Measurements from ENCODE around the gene PLEKHF1.
"Not testable (repeated sequence)": the region's sequence is repeated elsewhere in the genome, so short reads cannot be mapped to it uniquely, and the experiment has no call there.

Gene PLEKHF1

DNA sequence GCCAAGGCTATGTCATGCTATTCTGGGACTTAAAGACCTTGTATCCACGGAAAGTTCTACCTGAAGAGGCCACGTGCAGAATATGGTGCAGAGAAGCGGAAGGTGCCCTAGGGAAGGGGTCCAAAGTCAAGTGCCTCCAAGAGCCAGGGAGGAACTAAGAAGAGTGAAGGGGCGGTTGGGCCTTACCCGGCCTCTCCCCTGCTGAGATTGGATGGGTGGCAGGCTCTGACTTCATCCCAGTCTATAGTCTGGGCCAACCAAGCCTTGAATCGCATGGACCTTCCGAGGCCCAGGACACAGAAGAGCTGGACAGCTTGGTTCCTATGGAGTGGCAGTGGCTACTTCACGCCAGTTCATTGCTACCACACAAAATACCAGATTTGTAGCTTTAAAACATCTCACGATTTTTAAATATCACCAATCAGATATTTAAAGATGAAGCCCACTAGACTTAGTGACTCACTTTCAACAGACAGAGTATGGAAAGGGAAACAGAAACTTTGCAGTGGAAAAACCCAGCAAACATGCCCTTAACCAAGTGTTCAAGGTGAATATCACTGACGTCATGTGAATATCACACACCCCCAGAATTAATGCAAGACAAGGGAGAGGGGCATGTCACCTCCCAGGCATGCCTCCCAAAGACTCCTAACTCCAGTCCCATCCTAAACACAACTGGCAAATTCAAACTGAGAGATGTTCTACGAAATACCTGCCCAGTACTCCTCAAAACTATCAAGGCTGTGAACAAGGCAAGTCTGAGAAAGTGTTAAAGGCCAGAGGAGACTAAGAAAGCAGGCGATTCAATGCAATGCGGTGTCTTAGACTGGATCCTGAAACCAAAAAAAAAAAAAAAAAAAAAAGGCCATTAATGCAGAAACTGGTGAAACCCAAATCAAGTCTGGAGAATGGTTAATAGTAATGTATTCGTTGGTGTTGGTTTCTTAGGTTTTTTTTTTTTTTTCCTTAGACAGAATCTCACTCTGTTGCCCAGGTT is 39.6 kb downstream of the PLEKHF1 start:
- no peak for DNase-seq

DNA sequence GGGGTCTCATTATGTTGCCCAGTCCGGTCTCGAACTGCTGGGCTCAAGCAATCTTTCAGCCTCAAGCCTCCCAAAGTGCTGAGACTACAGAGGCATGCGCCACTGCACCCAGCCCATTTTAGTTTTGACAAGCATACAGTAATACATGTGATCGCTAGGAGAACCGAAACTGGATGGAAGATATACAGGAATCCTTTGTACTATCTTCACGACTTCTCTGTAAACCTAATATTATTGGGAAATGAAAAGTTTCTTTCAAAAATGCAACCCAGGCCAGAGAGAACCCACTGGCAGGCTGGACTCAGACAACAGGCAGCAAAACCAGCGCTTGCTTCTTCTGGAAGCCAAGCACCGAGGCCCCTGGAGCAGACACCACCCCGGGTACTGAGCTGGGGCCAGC is 40.4 kb downstream of the PLEKHF1 start:
- no peak for DNase-seq

DNA sequence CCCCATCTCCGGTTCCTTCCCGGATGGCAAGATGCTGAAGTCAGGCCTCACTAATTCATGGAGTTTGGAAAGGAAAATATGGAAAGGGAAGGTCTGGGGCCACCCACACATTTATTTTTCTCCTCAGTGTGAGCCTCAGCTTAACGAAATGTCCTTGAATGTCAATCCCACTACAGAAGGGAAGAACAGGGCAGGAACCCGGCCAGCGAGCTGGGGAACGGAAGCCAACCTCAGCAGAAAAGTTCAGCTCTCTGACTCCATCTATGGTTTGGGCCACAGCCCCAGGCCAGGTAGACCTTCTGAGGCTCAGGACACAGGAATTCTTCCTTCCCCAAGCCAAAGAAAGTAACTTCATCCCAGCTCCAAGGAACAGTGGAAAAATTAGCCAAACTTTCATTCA is 41.4 kb downstream of the PLEKHF1 start:
- no peak for DNase-seq

DNA sequence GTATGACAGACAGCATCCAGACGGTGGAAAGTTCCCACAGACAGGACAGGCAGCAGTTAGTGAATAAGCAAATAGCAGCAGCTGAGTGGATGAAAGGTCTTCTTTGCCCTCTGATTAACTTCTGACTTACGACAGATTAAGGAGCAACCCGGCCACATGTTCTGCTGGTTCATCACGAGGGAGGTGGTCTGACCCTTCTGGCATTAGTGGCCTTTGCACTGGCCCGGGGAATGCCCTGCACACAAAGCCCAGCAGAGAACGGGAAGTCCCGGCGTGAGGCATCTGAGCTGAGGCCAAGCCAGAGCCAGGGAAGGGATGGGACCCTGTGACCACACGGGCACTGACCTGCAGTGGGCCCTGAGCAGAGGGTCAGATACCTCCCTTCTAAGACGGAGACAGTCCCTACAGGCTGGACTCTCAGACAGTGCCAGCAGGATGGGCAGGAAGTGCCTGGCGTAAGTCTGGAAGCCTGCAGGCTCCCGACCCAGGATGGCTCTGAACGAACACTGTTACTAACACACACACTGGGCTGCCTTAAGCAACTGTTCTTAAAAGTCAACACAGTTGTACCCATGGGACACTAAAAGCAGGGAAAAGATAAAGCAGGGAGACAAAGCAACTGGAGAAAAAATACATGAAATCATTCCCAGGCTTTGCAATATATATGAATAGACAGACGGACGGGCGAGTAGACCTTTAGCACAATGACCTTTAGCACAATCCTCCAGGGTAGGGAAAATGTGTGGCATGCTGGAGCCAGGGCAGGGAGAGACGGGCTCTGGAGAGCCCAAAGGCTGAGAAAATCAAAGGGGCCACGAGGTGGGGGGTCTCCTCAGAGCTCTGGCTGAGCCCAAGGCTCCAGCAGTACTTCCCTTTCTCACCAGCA is 43.5 kb downstream of the PLEKHF1 start:
- no peak for DNase-seq

DNA sequence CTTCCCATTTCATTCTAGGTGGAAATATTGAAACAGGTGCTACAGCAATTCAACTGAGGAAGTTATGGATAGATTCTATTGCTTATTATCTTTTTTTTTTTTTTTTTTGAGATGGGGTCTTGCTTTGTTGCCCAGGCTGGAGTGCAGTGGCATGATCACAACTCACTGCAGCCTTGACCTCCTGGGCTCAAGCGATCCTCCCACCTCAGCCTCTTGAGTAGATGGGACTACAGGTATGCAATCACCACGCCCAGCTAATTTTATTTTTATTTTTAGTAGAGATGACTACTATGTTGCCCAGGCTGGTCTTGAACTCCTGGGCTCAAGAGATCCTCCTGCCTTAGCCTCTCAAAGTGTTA is 44.2 kb downstream of the PLEKHF1 start:
- not testable (repeated sequence) for DNase-seq

DNA sequence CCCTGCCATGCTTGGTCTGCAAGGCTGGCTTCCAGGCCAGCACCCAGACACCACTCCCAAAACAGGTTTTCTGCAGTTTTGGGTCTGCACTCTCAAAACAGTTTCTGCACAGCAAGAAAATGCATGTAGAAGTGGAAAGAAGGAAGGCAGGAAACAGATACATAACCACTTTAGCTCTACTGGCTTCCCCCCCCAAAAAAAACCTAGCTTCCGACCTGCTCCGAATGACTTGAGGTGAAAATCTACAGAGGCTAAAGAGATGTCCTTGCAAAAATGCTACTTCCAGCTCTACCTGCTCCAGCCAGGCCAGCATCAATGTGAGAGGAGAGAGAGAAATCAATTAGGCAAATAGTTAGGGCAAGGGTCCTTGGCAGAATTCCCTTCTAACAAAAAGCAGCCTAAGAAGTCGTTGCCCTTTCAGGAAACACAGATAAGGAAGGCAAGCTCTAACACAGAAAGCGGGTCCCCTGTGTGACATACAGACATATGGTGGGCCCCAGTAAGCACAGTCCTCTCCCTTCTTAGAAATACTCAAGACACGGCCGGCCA is 46.4 kb downstream of the PLEKHF1 start:
- no peak for DNase-seq

DNA sequence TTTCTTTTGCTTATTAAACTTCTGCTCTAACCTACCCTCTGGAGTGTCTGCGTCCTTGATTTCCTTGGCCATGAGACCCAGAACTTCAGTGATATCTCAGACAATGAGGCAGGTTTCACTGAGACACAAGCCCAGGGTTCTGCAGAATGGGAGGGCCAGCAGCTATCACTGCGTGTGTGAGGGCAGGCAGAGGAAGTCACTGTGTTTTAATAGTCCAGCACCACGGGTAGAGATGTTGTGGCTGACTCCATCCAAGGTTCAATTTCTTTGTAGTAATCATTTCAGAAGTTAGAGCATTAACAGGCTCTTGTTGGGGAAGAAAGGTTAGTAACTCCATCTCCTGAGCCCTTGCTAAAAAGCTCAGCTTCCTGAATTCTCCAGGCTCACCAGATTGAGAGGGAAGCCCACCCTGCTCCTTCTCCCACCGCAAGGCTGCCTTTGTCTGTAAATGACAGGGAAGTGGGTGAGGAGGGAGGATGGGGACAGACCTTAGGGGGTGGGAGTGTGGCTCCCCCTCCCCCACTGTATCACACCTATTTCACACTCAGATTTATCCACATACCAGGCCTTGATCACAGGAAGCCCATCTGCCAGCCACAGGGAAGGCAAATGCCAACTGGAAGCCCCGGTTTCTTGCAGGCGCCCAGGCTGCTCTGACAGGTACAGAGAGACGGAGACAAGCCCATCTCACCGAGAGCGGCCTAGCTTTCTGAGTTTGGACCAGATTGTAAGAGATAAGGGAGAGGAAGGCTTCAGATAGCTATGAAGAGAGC is 47.7 kb downstream of the PLEKHF1 start:
- no peak for DNase-seq

DNA sequence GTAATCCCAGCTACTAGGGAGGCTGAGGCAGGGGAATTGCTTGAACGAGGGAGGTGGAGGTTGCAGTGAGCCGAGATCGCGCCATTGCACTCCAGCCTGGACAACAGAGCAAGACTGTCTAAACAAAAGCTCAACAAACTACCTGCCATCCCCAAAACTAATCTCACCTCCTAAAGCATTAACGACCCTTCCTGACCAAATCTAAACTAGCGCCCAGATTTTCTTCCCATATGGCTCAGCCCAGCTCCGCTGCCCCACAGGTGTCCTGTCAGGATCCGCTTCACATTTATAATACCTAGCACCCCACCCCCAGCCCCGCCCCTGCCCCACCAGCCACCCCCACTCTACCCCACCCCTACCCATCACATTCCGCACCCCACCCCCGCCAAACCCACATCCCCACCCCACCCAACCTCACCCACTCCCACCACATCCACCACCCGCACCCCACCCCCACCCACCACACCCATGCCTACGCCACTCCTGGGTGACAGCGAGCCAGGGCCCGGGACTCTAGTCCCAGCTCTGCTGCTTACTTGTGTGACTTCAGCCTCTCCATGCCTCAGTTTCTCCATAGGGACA is 49.2 kb downstream of the PLEKHF1 start:
- no peak for DNase-seq

DNA sequence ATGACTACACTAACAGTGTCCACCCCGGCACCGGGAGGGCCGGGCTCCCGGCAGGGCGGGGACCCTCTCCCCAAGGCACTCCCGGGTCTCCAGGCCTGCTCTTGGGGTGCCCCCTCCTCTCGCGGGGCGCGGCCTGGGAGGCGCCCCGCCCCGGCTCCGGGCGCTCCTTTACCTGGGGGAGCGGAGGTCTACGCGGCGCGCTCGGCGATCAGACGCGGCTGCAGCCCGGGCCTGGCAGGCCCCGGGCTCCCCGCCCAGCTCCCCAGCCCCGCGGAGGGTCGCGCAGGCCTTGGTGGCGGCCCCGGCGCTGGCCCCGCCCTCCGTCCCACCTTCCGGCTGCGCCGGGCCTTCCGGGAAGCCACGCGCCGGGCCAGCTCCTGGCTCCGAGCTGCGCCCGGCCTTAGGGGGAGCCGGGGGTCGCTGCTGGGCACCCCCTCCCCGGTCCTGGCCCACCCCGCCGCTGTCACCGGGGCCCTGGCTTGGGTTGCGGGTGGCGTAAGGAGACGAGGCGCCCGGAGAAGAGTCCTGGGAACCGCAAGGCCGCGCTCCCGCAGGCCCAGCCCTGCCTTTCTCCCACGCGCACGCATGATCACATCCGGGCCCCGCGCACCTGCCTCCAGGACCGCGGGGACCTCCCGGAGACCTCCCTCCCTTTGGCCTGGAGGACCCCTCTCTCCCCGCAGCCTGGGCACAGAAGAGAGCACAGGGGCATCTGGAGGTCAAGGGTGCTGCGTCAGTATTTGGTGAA is 49.9 kb downstream of the PLEKHF1 start, which contains the start of gene C19orf12:
Gene C19orf12 (minus strand): TSS at position 309 of the 748 bp plus-strand sequence. CDS start 6,848 bp downstream, outside the sequence.
- DNase-seq: peak; percentile 45

DNA sequence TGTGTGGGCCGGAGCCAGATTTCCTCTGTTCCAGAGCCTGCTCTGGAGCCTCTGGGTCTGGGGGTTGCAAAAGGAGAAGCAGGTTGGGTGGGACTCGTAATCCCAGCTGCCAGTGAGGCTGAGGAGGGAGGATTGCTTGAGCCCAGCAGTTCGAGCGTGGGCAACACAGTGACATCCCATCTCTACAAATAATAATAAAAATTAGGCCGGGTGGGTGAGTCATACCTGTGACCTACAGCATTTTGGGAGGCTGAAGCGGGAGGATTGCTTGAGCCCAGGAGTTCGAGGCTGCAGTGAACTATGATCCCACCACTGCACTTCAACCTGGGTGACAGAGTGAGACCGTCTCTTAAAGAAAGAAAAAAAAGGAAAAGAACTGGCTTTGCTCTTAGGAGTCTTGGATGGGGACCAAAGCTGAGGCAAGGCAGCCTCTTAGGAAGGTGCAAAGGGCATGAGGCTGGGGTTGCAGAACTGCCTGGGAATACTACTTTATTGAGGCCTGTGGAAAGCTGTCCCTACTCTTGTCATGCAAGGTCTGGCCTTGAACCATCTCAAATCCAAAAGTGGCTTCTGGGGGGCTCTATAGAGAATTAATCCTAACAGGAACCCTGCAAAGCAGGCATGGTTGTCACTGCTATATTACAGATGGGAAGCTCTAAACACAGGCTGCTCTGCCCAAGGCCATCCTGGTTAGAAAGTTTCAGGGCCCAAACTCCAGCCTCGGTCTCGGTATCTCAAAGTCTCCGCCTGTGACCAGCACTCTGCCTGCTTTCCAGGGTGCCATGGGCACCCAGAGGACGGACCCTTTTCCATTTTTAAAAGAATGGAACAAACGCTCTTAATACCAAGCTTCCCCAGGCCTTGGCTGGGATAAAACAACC is 50.7 kb downstream of the PLEKHF1 start:
- DNase-seq: no peak

DNA sequence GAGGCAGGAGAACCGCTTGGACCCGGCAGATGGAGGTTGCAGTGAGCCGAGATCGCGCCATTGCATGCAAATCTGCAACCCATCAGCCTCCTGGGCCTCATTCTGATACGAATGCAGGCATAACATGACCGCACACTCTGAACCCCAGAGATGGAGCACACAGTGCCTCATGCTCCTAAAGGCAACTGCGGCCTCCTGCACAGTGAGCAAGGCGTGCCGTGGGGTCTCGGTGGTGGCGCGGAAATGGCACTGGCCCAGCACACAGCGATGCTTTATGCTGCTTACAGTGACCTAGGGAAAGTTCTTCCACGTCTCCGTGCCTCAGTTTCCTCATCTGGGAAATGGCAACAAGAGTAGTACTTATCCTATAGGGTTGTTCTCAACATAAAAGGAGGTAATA is 51.8 kb downstream of the PLEKHF1 start:
- no peak for DNase-seq

DNA sequence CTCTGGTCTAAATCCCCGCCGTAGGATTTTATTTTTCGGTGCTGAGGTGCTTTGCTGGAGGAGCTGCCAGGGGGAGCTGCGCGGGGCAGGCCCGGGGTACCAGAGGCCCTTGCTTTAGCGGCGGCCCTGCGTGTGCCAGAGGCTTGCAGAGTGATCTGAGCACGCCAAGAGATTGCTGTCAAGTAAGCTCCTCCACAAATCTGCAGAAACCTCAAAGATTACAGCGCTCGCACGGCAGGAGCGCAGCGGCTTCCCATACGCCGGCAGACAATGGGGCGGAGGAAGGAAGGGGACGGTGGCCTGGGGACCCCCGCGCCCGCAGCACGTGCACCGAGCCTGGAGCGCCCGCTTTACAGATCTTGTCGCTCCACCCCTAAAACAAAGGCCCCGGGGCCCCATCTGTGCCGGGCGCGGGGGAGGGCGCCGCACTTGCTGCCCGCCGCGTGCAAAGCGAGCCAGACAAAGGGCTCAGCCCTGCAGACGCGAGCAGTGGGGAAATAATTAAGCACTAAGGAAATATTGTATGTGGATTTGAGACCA is 58.9 kb downstream of the PLEKHF1 start:
- DNase-seq: peak; percentile 11

DNA sequence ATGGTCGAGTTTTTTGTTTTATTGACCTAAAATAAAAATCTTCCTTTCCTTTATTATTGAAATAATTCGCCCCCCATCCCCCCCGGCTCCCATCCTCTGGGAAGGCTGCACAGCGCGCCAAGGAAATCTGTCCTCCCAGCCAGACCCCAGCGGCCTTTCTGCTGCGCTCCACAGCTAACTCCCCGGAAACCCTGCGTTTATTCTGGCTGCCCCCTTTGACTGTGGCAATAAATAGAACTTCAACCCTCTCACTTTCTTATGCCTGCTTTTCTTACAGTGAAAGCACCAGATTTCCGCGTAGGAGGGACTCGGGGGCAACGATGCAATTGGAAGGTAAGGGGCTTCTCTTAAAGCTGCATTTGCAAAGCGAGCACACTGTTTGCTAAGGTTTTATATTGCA is 59.5 kb downstream of the PLEKHF1 start:
- DNase-seq: no peak

Measured in fibroblast of upper back skin (primary cell).